ENCODE data around the gene LCAT. TPM values are rescaled to one million over a fixed set of nuclear protein-coding genes. Genes with fewer than 3 reads are reported as not detected.

Gene LCAT
- total RNA-seq, 1 donor from 2014 or later, result 47.3 TPM

GRCh38 chr16:67968400-67969253 lies 24.7 kb upstream of the LCAT start, which contains the start of gene SLC12A4:
Gene SLC12A4 (minus strand): TSS chr16:67968637. CDS start chr16:67968553, 84 bp downstream.
- peak; percentile 88 for DNase-seq (ENCODE audit: low spot score)

- peak; percentile 71 for DNase-seq (ENCODE audit: low spot score)
These were observed 24.1 kb upstream of the LCAT start for GRCh38 chr16:67967958-67968399.

GRCh38 chr16:67967183-67967957 lies 23.4 kb upstream of the LCAT start:
- no peak for DNase-seq (ENCODE audit: low spot score)

GRCh38 chr16:67966549-67967182 lies 22.7 kb upstream of the LCAT start:
- peak; percentile 64 for DNase-seq (ENCODE audit: low spot score)

GRCh38 chr16:67965668-67966548 lies 22.0 kb upstream of the LCAT start:
- DNase-seq (ENCODE audit: low spot score), result no peak

- no peak for DNase-seq (ENCODE audit: low spot score)
These were observed 20.7 kb upstream of the LCAT start for GRCh38 chr16:67964477-67965131.

GRCh38 chr16:67963662-67964321 lies 19.9 kb upstream of the LCAT start:
- DNase-seq (ENCODE audit: low spot score), result no peak

- no peak for DNase-seq (ENCODE audit: low spot score)
These were observed 19.4 kb upstream of the LCAT start for GRCh38 chr16:67963292-67963661.

GRCh38 chr16:67962135-67962534 lies 18.2 kb upstream of the LCAT start:
- no peak for DNase-seq (ENCODE audit: low spot score)

GRCh38 chr16:67961551-67961957 lies 17.6 kb upstream of the LCAT start:
- DNase-seq (ENCODE audit: low spot score), result peak; percentile 94

GRCh38 chr16:67959536-67960329 lies 15.8 kb upstream of the LCAT start:
- peak; percentile 78 for DNase-seq (ENCODE audit: low spot score)

- DNase-seq (ENCODE audit: low spot score), result no peak
These were observed 13.7 kb upstream of the LCAT start for GRCh38 chr16:67957622-67958021.

- DNase-seq (ENCODE audit: low spot score), result no peak
These were observed 10.7 kb upstream of the LCAT start for GRCh38 chr16:67954421-67955196.

GRCh38 chr16:67953641-67954375 lies 9.9 kb upstream of the LCAT start:
- no peak for DNase-seq (ENCODE audit: low spot score)

GRCh38 chr16:67951485-67951884 lies 7.6 kb upstream of the LCAT start:
- DNase-seq (ENCODE audit: low spot score), result no peak

- no peak for DNase-seq (ENCODE audit: low spot score)
These were observed 6.5 kb upstream of the LCAT start for GRCh38 chr16:67950335-67950843.

GRCh38 chr16:67949645-67950044 lies 5.7 kb upstream of the LCAT start:
- no peak for DNase-seq (ENCODE audit: low spot score)

GRCh38 chr16:67948015-67948414 lies 4.1 kb upstream of the LCAT start:
- no peak for DNase-seq (ENCODE audit: low spot score)
